HG03039 (cell line): ENCODE results near the gene UGT8.
"Not testable (repeated sequence)": the region's sequence is repeated elsewhere in the genome, so short reads cannot be mapped to it uniquely, and the experiment has no call there.

Source experiments
- ATAC-seq: cut with Tn5 transposase; IDR thresholded peaks from one replicate; pipeline ENCODE4 v1.9.1; 2021; ENCODE audit warnings: mild to moderate bottlenecking, moderate library complexity; ENCODE audit not compliant: unreplicated experiment

UGT8 gene

GRCh38 chr4:114603497-114603896 lies 4.9 kb downstream of the UGT8 start:
- peak; percentile 93 for ATAC-seq

- no peak for ATAC-seq
Observed at GRCh38 chr4:114606245-114606644, 7.6 kb downstream of the UGT8 start.

- ATAC-seq, result no peak
Observed at GRCh38 chr4:114607056-114607455, 8.4 kb downstream of the UGT8 start.

GRCh38 chr4:114613560-114613959 lies 15.0 kb downstream of the UGT8 start:
- no peak for ATAC-seq

- no peak for ATAC-seq
Observed at GRCh38 chr4:114615435-114615834, 16.8 kb downstream of the UGT8 start.

- ATAC-seq, result not testable (repeated sequence)
Observed at GRCh38 chr4:114616036-114616435, 17.4 kb downstream of the UGT8 start.

GRCh38 chr4:114626196-114626595 lies 27.6 kb downstream of the UGT8 start:
- ATAC-seq, result no peak

GRCh38 chr4:114636192-114636935 lies 37.8 kb downstream of the UGT8 start:
- no peak for ATAC-seq

GRCh38 chr4:114642173-114642780 lies 43.7 kb downstream of the UGT8 start:
- no peak for ATAC-seq

- ATAC-seq, result no peak
Observed at GRCh38 chr4:114649908-114650307, 51.3 kb downstream of the UGT8 start.

- no peak for ATAC-seq
Observed at GRCh38 chr4:114653675-114654074, 55.1 kb downstream of the UGT8 start.

GRCh38 chr4:114654592-114654991 lies 56.0 kb downstream of the UGT8 start:
- ATAC-seq, result no peak

GRCh38 chr4:114658179-114658578 lies 59.6 kb downstream of the UGT8 start:
- no peak for ATAC-seq

GRCh38 chr4:114658776-114659175 lies 60.2 kb downstream of the UGT8 start:
- ATAC-seq, result no peak

- peak; percentile 94 for ATAC-seq
Observed at GRCh38 chr4:114659386-114660008, 60.9 kb downstream of the UGT8 start.

GRCh38 chr4:114663083-114663482 lies 64.5 kb downstream of the UGT8 start:
- no peak for ATAC-seq

GRCh38 chr4:114668577-114668976 lies 70.0 kb downstream of the UGT8 start:
- ATAC-seq, result no peak

GRCh38 chr4:114670733-114671132 lies 72.1 kb downstream of the UGT8 start:
- ATAC-seq, result not testable (repeated sequence)

- no peak for ATAC-seq
Observed at GRCh38 chr4:114673306-114673705, 74.7 kb downstream of the UGT8 start.

- no peak for ATAC-seq
Observed at GRCh38 chr4:114674080-114674479, 75.5 kb downstream of the UGT8 start.

- no peak for ATAC-seq
Observed at GRCh38 chr4:114677346-114677979, 78.9 kb downstream of the UGT8 start.

GRCh38 chr4:114684462-114684861 lies 85.9 kb downstream of the UGT8 start:
- no peak for ATAC-seq
